Medulla oblongata (tissue), 1 donor: ENCODE data around the gene AKR1C4.
"Not testable (repeated sequence)": the region's sequence is repeated elsewhere in the genome, so short reads cannot be mapped to it uniquely, and the experiment has no call there.

Experiments
- DNase-seq: peaks from one replicate; pipeline ENCODE4 v3.0.0-alpha.2; 2015; ENCODE audit errors: extremely low spot score

Gene AKR1C4

DNA sequence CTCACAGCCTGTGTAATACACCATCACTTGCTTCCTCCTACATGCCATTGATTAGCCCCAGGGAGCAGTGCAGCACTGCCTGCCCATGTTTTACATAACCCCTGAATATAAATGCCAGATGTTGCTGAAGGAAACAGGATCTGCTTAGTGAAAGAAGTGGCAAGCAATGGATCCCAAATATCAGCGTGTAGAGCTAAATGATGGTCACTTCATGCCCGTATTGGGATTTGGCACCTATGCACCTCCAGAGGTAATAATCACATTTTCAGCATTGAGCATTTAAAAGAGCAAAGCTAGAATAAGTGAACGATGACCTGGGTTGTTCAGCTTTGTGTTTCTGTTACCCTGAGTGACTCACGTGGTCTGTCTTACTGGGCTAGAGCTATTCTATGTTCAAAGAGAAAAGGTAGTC lies at the start of gene AKR1C4:
AKR1C4 (plus strand) TSS at position 136 of the 412 bp plus-strand sequence; CDS start at position 167, 31 bp downstream.
- no peak for DNase-seq

DNA sequence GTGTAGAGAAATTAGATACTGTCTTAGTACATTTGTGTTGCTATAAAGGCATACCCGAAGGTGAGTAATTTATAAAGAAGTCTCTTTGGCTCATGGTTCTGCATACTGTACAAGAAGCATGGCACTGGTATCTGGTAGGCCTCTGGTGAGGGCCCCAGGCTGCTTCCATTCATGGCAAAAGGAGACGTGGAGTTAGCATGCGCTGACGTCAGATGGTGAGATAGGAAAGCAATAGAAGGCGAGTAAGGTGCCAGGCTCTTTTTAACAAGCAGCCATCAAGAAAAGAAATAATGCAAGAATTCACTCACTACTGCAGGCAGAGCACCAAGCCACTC lies 49.8 kb upstream of the AKR1C4 start:
- DNase-seq: no peak

DNA sequence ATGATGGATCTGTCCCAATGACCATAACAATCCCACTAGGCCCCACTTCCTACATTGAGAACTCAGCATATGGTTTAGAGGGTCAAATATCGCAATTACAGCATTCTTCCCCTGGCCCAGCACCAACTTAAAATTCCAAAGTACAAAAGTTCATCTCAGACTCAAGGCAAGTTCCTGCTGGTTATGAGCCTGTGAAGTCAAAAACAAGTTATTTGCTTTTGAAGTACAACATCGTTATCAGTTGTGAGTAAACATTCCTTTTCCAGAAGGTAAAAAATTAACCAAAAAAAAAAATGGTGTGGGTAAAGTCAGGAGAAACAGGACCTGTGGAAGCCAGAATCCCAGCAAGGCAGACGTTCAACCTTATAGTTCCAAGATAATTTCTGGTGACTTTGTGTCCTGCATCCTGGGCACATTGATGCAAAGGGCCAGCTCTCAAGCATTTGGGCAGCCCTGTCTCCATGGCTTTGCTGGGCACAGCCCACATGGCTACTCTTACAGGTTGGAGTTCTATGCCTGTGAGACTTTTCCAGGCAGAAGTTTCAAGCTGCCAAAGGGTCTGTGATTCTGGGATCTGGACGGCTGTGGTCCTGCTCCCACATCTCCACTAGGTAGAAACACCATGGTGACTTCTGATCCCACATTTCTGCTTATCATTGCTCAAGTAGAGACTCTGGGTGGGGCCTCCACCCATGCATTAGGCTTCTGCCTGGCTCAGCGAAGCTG lies 49.2 kb upstream of the AKR1C4 start:
- DNase-seq: no peak

DNA sequence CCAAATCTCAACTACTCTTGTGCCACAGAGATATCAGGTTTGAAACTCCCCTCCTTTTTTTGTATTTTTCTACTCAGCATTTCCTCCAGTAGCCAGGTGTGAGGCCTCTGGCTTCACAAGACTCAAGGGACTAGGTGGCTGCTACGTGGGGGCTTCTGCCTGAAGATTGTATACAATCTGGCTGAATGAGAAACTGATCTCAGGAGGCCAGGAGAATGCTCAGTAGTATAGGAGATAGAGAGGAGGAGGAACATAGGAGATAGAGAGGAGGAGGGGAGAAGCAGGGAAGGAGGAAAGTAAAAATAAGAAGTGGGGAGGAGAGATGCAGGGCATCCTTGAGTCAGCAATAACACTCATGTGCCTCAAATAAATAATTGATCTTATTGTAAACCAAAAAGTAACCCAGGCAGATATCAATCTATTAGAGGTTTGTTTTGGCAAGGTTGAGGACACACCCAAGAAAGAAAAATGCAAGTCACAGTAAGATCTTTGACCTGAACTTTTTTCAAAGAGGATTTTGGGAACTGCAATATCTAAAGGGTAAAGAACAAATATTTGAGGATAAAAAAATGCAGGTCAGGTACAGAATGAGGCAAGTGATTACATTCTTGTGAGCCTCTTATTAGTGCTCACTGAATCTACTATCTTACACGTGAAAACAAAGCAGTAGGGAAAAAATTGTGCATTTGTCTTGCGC lies 48.5 kb upstream of the AKR1C4 start:
- no peak for DNase-seq

DNA sequence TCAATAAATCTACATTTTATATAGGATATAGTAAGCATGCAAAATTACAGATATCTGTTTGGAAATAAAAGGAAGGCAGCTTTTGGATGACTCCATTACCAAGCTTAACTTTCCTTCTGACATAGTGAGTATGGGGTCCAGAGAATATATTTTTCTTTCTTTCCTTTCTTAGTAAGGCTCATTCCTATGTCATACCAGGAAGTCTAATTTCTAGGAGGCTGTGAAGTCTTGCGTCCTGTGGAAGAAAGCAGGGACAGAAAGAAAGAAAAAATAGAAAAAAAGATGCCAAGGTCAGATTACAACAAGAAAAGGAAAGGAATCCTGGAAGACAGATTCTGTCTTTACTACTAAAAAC lies 48.0 kb upstream of the AKR1C4 start:
- DNase-seq: no peak

DNA sequence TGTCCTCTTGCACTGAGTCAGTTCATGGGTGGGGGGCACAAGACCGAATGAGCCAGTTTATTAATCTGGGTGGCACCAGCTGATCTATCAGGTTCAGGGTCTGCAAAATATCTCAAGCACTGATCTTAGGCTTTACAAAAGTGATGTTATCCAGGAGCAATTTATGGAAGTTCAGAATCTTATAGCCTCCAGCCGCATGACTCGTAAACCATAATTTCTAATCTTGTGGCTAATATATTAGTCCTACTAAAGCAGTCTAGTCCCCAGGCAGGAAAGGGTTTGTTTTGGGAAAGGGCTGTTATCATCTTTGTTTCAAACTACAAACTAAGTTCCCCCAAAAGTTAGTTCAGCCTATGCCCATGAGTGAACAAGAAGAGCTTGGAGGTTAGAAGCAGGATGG lies 45.6 kb upstream of the AKR1C4 start:
- no peak for DNase-seq

DNA sequence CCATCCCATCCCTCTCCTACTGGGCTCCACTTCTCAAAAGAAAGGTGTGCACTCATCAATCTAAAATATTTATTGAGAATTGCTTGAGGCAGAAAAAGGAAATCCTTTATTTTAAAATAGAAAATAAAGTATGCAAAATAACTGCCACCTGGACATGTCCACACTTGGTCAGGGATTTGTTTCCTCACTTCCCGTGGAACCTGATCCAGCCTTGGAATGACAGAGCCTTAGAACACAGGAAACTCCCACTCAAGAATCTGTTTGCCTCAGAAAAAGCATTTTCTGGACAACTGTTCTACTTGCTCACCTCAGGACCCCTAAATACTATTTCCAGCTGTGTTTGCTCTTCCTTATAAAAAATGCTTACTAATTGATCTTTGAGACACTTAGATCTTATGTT lies 40.7 kb upstream of the AKR1C4 start:
- no peak for DNase-seq

DNA sequence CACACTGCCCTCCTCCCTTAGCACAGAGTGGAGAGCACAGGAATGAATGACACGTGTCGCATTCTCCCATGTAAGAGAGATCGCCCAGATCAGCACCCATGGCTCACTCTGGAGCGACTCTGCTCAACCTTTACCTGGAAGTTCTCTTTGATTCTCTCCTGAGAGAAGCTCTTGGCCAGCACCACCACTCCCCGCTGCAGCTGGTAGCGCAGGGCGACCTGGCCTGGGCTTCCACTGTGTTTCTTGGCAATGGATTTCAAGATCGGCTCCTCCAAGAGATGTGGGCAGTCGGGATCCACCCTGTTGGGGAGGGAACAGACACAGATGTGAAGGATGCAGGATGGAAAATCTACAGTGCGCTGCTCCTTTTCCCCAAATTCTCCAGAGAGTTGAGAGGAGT lies 39.1 kb upstream of the AKR1C4 start:
- DNase-seq: no peak

DNA sequence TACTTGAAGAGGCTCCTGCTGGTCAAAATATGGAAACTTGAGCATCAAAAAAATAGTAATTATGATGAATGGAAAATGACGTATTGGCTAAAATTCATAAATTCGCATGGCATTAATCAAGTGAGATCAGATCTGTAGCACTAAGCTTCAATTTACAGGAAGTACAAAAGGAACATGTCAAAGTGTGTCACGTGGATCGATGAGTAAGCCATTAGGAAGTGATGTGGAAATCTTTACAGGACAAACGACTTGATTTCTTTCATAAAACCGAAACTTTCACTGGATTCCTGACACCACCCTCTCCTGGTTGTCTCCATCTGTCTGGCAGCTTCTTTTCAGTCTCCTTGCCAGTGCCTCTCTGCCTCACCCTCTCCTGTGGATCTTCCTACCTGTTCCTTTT lies 37.5 kb upstream of the AKR1C4 start:
- DNase-seq: no peak

DNA sequence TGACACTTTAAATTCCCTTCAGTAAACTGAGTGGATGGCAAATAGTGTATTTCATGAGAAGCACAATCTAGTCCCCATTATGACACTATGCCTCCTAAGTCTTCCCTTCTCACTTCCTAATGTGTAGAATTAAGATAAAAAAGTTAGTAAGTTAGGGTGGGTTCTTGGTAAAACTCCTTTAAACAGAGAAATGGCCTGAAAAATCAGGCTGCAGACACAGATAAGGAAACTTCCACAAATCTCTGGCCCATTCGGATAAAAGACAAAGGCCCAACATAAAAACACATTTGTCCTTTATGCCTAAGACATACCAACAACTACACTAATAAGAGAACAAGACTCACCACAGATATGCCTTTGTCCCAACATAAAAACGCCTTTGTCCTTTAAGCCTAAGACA lies 33.1 kb upstream of the AKR1C4 start:
- peak; percentile 20 for DNase-seq

DNA sequence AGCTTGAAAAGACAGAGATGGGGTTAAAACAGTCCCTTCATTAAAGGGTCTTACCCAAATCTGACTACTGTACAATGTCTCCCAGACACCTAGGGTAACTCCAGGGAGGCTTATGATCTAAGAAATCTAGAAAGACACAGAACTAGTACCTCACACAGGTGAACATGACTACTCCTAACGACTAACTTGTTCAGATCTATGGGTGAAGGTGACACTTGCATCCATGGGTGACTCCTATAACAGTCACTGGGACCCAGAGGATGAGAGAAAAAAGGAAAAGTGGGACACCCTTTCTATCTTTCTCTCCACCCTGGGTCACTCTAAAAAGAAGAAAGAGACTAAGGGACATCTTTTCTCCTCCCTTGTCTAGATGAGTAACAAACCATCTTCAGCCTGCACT lies 30.9 kb upstream of the AKR1C4 start:
- no peak for DNase-seq

DNA sequence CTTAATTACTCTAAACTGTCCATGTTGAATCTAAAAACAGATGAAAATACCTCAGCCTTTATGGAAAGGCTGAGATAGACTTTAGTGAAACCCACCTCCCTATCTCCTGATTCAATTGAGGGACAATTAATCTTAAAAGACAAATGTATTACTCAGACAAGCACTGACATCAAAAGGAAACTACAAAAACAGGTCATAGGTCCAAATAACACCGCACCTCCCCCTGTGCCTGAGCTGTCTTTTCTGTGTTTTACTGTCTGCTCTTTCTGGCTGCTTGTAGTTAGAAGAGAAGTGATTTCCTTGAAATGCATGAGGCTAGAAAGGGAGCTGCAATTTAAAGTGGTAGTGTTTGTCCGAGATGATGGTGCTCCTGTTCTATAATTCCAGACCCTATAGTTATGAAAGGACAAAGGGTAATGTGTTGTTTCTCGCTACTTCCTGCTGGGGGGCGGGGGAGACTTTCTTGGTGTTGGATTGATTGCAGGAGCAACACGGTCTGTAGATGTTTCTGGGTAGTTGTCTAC lies 27.7 kb upstream of the AKR1C4 start:
- no peak for DNase-seq

DNA sequence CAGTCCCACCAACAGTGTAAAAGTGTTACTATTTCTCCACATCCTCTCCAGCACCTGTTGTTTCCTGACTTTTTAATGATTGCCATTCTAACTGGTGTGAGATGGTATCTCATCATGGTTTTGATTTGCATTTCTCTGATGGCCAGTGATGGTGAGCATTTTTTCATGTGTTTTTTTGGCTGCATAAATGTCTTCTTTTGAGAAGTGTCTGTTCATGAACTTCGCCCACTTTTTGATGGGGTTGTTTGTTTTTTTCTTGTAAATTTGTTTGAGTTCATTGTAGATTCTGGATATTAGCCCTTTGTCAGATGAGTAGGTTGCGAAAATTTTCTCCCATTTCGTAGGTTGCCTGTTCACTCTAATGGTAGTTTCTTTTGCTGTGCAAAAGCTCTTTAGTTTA lies 21.1 kb upstream of the AKR1C4 start:
- DNase-seq: not testable (repeated sequence)

DNA sequence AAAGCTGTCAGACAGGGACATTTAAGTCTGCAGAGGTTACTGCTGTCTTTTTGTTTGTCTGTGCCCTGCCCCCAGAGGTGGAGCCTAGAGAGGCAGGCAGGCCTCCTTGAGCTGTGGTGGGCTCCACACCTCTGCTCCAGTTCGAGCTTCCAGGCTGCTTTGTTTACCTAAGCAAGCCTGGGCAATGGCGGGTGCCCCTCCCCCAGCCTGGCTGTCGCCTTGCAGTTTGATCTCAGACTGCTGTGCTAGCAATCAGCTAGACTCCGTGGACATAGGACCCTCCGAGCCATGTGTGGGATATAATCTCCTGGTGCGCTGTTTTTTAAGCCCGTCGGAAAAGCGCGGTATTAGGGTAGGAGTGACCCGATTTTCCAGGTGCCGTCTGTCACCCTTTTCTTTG lies 16.1 kb upstream of the AKR1C4 start:
- DNase-seq: not testable (repeated sequence)

DNA sequence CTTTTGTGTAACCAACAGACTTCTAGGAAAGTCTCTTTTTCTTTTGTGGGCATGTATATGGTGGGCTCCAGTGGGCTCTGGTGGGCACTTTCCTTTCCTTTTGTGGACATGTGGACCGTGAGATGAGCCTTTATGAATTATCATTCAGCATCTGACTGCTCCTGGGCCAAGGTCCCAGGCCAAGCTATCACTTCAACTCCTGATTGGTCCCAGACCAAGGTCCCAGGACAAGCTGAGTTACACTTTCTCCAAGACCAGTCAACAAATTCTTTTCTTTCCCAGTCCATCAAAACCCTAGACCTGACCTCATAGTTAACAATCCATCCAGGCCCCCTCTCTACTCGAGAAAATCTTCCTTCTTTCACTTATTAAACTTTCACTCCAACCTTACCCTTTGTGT lies 12.7 kb upstream of the AKR1C4 start:
- no peak for DNase-seq

DNA sequence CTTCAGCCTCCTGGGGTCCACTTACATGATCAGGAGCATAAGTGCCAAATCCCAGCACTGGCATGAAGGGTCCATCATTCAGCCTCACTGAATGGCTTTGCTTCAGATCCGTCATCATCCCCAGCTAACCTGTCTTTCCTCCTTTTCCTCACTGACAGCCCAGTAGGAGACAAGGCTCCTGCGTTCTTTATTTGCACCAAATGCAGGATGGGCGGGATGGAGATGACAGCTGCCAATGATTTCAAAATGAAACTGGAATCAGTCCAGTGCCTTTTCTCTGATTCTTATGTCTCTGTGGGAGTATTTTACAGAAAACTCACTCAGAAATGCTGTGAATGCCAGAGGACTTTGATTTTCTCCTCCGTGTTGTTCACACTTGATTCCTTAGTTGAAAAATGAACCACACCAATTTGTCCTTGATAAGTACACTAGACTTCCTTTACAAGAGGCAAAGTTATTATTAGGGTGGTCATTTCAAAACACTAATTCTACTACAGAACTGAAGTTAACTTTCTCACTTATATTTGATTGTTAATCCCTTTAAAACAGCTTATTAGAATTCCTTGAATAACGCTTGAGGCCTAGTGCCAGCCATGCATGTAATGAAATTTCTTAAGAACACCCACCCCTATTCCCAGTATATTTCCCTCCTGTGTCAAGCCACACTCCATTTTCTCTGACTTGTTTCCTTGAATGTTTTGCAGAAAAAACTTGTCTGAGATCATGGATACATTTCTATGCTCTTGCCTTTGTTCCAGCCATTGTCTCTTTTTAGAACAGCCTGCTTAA lies 11.5 kb upstream of the AKR1C4 start, which contains the start of gene AKR1C8:
AKR1C8 (minus strand) TSS at position 164 of the 789 bp plus-strand sequence; CDS start at position 118, 46 bp downstream.
- DNase-seq: no peak

DNA sequence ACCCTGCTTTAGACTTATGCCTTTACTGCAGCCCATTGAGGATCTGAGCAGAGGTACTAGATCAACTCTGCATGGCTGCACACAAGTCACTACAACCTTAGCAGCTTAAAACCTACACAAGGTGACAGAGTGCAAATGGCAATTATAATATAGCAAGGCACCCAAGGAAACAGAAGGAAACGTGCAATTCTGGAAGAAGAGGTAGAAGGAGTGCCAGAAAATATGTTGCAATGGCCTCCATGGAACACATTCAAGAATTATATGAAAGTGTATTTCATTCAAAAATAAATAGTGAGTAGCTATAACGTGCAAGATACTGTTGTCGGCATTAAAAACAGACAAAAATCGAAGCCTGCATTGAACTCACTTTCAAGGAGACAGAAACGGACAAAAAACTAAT lies 8.8 kb upstream of the AKR1C4 start:
- DNase-seq: no peak

DNA sequence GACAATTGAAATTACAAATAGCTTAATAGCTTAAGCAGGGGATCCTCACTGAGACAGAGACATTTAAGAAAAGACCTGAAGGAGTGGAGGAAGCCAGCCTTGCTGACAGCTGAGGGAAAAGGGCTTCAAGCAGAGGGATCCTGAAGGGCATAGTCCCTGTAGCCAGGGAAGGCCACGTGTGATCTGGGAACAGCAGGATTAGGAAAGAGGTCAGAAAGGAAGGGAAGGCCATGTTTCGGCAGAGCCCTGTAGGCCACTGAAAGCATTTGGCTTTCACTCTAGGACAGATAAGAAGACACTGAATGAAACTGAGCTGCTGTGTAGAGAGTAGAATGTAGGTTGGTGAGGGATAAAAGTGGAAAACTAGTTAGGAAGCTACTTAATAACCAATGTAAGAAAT lies 8.3 kb upstream of the AKR1C4 start:
- no peak for DNase-seq

DNA sequence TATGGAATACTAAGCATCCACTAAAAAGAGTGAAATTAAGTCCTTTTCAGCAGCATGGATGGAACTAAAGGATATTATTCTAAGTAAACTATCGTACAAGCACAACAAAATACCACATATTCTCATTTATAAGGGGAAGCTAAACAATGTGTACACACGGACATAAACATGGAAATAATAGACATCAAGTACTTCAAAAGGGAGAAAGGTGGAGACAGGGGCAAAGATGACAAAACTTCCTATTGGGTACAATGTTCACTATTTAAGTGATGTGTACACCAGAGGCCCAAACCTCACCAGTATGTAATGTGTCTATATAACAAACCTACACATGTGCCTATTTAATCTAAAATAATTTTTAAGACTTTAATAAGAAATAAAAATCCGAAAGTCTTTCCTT lies 2.2 kb upstream of the AKR1C4 start:
- DNase-seq: no peak

DNA sequence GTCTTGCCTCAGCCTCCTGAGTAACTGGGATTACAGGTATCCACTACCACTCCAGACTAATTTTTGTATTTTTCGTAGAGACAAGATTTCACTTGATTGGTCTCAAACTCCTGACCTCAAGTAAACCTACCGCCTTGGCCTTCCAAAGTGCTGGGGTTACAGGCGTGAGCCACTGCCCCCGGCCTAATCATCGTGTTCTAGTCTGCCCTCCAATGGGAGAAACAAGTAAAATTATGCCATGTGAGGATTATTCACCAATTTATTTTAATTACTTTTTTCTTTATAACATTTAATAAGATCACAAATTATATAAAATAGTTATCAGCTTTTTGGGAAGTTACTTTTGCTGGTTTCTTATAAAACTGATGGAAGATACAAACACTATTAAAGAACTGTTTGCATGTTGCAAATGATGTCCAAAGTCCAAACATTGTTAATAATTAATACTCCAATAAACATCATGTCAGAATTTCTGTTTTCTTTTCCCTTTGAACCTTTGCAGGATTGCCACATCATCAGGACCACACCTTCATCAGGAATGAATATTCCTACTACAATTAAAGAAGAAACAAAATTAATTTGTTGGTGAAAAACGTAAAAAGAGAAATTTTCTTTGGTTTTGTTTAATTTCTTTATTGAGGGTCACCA lies 786 bp upstream of the AKR1C4 start:
- no peak for DNase-seq

DNA sequence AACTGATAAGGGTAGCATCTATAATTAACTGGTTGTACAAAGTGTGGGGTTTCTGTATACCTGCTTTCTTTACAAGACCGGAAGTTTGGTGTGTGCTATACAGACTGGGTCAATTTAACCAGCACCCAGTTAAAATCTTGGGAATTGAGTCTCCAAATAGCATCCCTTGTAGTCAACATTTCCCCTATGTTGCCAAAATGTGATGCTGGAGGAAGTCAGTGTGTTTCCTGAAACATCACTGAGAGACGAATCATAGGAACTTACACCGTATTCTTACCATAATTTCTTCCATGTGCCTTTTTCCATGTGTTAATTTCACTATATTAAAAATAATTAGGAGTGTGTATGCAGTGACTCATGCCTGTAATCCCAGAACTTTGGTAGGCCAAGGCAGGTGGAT lies 1.7 kb downstream of the AKR1C4 start:
- no peak for DNase-seq

DNA sequence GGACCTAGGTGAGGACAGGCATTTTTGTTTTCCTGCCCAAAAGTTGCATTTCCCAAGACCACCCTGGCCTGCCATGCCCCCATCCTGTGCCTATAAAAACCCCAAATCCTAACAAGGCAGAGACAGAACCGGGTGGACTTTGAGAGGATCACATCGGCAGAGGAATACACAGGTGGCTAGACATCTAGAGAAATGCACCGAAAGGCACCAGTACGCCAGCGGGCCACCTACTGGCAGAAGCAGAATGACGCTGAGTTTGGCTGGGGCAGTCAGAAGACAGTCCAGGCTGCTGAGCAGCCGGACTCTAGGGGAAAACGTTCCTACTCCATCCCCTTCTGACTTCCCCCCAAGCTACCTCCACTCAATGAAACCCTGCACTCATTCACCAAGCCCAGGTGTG lies 2.8 kb downstream of the AKR1C4 start:
- no peak for DNase-seq
